GM18519 (cell line): ENCODE data around the gene RYR3.

ENCODE experiments used
- ATAC-seq: cut with Tn5 transposase; IDR thresholded peaks from one replicate; pipeline ENCODE4 v1.9.1; 2021; ENCODE audit warnings: mild to moderate bottlenecking, moderate library complexity; ENCODE audit not compliant: unreplicated experiment, low FRiP score

RYR3 gene

DNA sequence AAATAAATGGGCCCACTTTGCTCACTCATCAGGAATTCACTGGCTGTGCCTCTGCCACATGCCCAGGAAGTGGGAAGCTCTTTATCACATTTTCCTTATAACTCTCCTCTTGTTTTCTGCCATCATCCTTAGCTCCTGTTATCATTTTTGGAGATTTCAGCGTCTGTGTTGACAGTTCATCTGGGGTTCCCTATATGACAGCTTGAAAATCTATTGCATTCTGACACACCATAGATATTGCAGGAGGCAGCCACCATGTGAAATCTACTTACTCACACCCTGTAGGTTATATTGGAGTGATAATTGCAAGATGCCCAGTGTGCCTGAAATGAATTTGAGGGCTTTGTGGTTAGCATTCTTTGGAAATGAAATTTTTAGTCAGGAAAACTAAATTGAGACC is 132.9 kb downstream of the RYR3 start:
- ATAC-seq, result no peak

DNA sequence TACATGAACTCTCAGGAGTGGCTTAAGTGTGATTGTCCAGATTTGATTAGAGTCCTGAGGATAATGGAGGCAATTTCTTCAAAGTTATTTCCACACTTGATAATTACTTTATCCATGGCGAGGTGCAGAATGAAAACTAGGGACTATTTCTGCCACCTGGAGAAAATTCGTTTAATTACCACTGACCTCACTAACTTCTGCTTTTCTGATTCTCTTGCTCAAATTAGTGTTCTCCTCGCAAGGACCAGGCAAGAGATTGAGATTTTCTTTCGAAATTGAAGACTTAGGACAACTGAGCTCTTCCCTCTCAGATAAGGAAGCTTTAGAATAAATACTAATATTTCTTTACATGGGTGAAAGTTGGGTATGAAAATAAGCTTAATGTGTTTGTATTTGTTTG is 135.2 kb downstream of the RYR3 start:
- no peak for ATAC-seq

DNA sequence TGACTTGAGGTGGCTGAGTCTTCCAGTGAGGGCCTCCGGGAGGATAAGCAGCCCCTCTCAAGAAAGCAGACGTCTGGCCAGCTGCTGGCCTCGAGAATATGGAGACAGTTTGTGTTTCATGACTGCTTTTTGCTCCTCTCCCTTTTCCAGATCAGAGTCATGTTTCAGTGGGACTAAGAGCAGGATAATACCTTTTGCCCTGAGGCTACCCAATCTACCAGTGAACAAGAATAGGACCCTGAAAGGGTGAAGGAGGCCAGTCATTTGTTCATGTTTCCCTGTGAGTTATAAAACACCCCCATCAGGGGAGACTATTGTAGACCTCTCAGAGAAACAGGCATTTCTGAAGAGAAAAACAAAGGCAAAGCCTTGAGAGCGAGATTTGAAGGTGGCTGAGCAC is 137.4 kb downstream of the RYR3 start:
- ATAC-seq, result no peak

DNA sequence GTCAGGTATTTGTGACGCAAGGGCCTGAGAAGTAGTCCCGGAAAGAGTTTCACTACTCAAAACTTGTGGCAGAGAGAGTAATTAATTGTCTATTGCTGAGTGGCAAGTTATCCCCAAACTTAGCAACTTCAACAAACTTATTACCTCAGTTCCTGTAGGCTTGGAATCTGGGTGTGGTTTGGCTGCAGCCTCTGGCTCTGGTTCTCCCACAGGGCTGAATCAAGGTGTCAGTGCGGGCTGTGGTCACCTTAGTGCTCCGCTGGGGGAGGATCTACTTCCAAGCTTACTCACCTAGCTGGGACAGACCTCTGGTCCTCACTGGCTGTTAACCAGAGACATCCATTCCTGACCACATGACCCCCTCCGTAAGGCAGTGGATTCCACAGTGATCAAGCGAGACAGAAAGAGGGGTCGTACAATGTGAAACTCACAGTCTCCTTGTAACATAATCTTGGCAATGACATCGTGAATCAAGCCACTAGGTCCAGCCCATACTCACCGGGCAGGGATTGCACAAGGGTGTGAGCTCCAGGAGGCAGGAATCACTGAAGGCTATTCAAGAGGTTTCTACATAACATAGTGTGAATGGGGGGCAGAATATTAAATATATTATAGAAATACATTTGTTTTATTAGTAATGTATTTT is 138.3 kb downstream of the RYR3 start:
- ATAC-seq, result no peak

DNA sequence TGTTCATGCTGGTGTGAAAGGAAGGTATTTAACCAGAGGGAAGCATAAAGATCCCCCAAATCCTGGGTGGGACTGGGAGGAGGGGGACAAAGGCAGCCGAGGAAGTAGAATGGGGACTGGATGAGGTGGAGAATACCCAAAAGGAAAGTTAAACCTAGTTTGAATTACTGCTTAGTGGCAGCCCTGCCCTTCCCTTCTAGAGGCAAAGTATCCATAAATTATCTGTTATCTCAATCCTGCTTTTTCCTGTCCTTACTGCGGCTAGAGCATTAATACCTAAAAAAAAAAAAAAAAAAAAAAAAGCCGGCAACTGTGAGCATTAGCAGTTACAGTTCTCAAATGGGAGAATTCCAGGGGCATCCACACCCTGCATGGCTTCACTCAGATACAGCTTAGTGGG is 139.0 kb downstream of the RYR3 start:
- ATAC-seq, result no peak

DNA sequence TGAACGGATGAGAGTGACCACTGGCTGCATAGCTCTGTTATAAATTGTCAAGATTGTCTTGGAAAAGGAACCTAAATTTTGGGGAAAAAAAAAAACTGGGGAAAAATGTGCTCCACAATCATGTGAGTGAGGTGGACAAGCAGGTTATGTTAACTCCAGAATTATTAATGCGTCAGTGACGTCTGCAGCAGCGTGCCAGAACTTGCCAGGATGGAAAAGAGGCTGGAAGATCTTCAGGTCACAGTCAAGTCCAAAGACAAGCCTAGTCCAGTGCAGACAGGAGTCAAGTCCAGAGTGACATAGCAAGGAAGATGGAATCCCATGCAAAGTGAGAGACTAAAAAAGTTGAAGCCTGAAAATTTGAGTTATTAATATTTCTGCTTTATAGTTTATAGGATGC is 140.6 kb downstream of the RYR3 start:
- ATAC-seq, result no peak

DNA sequence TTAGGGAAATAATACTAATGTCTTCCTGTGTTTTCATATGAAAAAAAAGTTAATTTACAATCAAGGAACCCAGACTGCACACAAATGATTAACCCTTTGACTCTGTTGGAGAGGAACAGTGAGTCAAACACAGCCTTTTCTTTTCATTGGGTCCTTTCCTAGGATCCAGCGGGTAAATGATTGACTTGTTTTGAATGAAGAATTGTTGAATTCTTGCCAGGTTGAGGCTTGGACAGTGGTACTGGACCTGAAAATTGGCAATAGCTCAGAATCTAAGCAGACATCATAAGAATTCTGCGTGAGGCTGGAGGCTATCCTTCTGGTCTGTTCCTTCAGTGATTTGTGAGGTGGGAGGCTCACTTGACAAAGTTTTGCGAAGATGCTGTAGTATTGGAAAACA is 143.0 kb downstream of the RYR3 start:
- no peak for ATAC-seq

DNA sequence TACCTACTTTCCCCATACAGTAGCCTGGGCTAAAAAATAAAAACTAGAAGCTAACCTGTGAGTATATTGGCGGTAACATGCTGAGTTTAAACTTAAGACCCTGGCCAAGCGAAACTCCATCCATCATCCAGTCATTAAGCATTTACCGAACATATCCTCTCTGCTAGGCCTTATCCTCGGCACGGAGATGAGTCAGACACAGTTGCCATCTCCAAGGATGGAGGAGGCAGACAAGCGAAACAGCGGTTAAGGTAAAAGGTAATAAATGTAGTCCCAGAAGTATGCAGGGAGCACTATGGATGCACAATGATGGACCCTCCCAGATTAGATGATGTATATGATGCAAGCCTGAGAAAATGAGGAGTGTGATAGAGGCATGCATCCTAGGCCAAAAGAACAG is 143.6 kb downstream of the RYR3 start:
- ATAC-seq, result no peak

DNA sequence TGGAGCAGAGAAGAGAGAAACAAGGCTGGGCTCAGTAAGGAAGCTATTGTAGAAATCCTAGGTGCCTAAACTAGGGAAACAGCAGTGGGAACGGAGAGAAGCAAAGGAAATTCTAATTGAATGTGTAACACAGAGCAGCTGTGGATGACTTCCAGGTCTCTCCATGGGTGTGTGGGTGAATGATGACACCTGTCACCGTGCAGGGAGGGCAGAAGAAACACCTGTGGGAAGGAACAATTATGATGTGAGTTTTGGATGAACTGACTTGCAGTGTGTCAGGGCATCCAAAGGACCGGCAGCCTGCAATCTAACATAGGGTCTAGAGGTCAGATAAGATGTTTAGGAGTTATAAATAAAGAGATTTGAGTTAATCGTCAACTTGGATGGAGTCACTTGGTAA is 144.2 kb downstream of the RYR3 start:
- no peak for ATAC-seq

DNA sequence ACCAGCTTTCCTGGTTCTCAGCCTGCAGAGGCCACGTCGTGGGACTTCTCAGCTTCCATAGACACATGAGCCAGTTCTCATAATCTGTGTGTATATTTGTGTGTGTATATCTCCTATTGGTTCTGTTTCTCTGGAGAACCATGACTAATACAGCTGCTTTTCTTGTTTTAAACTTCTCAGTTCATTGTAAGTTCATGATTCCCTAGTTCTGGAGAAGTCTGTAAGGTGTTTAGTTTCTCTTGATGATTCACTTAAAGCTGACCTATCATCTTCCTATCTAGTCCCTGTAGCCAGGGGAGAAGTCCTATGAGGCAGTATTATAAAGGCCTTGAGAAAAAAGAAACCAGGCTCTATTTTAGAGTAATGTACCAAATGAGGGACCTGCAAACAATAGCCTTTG is 147.7 kb downstream of the RYR3 start:
- ATAC-seq, result no peak

DNA sequence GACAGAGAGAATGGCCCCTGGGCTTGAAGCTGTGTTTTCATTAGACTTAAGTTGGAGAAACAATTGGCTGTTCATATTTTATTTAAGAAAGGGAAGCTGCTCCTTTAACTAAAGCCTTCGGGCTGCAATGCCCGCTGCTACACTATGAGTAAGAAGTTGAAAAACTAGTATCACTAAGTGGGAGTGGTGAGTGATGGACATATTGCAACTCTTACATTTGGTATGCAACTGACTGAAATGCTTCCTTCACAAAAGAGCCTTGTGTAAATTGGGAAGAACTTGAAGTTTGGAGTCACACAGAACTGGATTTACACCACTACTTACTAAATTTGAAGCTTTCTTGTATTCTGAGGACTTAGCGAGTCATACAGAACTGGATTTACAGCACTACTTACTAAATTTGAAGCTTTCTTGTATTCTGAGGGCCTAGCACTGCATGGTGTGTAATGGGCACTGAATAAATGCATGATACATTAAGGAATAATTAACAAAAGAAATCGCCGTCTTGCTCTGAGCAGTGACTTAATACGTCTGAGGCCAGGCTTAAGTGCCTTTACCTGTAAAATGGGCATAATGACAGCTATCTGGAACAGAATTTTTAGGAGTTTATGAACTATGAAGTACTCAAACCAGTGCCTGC is 149.5 kb downstream of the RYR3 start:
- no peak for ATAC-seq

DNA sequence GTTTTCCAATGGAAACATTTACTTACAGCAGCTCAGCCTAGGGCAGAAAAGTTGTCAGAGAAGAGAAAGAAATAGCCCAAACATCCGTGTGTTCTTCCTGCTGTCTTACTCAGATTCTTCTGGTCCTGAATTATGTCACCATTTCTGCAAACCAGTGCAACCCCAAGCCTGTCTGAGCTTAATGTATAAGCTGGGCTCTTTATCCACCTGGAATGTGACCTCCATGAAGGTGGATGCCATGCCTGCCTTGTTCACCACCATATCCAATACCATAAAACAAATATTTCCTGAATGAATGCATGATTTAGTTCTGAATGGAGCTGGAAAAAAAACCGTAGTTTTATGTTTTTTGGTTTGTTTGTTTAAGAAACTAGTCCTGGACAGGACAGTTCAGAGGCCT is 150.9 kb downstream of the RYR3 start:
- ATAC-seq, result no peak

DNA sequence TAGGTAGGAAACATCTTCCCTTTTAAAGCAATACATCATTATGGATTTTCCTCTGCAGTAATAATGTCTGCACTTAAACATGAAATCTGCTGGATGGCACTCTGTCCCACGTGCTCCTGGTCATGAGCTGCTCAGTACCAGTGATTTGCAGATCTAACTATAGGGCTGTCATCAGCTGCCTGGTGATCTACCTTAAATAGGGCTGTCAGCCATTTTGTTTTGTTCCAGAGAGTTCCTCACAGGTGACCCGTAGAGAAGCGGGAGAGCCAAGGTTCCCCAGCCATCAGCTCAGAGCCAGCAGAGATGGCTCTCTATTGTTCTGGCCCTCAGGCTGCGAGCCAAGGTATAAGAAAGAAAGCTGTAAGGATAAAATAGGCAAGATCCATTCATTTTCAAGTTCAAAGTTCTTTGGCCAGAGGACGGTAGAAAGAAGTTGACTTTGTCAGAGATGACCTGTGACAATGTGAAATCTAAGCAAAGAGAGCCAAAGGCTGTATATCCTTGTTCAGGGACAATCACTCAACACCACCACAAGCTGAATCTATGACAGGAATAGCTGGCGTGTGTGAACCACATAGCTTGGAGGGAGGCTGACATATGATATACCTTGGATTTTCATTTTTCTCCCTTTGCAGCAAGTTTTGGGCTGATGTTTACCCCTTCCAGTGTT is 156.5 kb downstream of the RYR3 start:
- no peak for ATAC-seq

DNA sequence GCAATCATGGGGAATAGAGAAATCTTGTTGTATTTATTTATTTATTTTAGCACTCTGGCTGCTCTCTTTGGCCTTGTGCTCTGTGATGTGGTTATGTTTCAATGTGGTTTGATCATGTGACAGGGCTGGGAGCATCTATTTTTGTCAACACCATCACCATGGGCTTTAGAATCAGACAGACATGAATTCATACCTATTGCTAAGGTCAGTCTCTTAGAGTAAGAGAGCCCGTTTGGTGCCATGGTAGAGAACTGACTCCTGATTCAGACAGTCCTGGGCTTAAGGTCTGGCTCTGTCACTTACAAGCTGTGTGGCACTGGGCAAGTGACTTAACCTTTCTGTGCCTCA is 157.0 kb downstream of the RYR3 start:
- no peak for ATAC-seq

DNA sequence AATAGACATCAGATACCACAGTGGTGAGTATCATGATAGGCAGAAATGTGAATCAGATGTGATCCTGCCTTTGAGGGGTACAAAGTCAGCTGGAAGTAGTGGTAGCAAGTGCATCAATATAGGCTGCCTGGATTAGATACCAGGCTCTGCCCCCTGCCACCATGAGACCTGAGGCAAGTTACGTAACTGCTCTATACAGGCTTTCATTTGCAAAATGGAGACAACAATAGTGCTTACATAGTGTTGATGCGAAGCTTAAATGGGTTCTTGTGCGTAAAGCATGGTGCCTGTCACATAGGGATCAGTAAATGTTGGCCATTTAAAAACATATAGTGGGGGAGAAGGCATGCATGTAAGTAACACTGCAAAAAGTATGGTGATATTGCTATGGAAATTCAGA is 158.0 kb downstream of the RYR3 start:
- no peak for ATAC-seq

DNA sequence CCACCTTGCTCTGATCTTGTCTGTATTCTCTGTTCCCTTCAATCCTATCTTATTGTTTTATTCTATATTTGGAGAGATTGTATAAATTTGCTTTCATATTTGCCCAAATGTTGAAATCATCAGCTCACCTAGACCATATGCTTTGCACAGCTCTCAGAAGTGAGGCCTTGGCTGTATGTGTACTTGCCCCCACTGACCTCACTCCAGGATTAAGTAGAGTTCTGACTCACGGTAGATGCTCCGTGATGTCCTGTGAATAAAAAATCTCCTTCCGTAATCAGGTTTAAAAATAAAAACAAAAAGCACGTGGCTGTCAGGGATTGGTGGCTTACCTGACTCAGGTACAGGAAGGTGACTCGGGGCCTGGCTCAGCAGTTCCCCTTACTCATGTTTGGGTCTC is 162.2 kb downstream of the RYR3 start:
- ATAC-seq, result no peak

DNA sequence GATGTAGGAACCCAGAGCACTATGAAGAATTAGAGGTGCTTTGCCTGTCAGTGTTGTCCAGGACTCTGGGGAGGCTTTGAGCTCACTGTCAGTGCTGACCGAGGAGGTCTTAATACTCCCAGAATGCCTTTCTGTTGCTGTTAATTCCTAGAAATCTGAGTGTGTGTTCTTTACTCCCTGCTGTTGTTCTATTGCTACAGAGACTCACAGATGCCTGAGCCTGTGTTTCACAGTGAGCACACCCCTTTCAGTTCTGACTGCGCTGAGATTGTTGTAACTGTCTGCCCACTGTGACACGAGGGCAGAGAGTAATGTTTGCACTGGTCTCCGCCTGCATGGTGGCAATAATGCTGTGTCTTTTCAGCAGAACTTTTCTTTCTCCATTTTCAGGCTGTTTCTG is 162.9 kb downstream of the RYR3 start:
- ATAC-seq, result no peak

DNA sequence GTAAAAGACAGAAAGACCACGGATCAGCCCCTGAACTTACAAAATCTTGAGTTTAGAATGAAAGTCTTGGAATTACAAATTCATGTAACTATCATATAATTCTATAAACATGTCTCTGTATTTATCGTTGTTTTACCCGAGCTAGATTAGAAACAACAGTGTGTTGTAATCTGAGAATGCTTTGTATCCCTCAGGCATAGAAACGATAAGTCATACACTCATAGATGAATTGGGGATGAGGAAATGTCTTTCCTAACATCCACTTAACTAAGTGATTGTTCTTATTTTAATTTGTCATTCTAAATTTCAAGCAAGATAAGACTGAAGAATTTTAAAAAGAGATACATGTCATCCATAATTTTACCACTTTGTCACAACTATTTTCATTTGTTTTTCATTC is 165.3 kb downstream of the RYR3 start:
- no peak for ATAC-seq

DNA sequence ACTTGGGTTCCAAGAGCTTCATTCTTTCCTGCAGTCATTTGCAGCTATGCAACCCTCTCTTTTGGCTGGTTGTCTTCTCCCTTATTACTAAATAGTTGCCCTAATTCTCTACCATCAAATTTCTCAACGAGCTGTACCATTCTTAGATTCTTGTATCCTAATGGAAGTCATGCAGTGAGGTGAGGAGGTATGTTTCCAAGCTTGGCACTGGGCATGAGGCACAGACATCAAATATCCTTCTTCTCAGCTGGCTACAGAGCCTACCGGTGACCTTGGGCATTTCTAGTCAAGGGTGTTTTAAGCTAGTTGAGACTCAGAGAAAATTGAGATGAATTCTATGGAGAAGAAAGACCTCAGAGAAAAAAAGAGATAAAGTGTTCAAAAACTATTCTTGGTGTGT is 166.1 kb downstream of the RYR3 start:
- no peak for ATAC-seq

DNA sequence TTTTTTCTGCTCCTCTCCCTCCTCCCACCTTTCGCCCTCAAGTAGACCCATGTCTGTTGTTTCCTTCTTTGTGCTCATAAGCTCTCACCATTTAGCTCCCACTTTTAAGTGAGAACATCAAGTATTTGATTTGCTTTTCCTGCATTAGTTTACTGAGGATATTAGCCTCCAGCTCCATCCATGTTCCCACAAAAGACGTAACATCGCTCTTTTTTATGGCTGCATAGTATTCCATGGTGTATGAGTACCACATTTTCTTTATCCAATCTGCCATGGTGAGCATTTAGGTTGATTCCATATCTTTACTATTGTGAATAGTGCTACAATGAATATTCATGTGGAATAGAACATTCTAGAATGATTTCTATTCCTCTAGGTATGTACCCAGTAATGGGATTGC is 178.6 kb downstream of the RYR3 start:
- no peak for ATAC-seq

DNA sequence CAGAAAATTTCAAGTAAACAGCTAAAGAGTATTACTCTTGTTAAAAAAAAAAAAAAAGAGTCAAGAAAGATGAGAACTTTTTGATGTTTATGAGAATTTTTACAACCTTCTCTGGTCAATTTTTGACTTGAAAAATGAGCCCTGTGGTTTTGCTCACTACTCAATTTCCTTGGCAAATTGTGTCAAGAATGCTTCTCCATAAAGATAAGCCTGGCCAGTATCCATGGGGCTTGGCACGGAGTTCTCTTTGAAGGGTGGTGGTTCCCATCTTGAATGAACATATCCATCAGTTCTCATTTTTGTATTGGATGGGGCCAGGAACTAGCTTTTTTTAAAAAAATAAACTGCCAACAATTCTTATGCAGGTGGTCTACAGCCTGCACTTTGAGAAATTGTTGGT is 179.9 kb downstream of the RYR3 start:
- no peak for ATAC-seq

DNA sequence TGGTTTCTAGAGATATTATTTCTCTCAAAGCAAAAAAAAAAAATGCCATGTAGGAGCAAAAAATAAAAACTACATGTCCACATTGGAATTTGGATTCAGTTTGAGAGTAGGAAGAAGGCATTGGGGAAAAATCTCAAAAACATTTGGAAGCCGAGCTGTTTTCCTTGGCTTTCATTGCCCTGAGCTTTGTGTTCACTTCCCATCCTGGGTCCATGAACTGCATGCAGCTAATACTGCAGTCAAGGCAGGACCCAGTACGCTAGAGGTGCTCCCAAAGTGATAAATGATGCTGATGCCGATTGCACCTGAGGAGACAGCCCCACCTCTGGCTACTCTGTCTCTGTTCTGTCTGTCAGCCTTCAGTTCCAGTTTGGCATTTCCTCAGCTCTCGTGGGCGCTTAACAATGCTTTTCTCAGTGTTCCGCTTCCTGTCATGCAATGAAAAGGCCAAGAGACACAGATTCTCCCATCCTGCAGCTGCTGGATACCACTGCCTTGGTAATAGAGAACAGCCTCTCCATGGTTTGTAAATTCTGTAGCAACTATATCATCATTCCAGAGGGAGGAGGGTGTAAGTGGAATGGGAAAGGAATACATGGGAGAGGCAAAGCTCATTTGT is 181.8 kb downstream of the RYR3 start:
- ATAC-seq, result no peak
